Measurements from ENCODE around the gene IQGAP2. TPM values are rescaled to one million over a fixed set of nuclear protein-coding genes. Genes with fewer than 3 reads are reported as not detected.

Gene IQGAP2
- total and polyA plus RNA-seq, 2 donors (not counting 1 experiment from before 2014, with no cell fraction given), result 8.1 to 15.0 TPM

GRCh38 chr5:76439929-76440328 is 36.8 kb downstream of the IQGAP2 start:
- DNase-seq (no peak), ATAC-seq (ENCODE audit: low read depth) (no peak)
- no peaks in the 10 kb centered on the region for H3K4me1 ChIP-seq (ENCODE audit: control insufficient read depth in 2 of 2, insufficient read depth in 2 of 2, low read length in 2 of 2)
- no peak for TF ChIP-seq EZH2 (IDR thresholded peaks at IDR 0.05; ENCODE audit: borderline replicate concordance, insufficient read depth, low read depth, low read length, poor library complexity, severe bottlenecking)
- no peak for TF ChIP-seq CTCF (IDR thresholded peaks at IDR 0.05)
- H3K36me3 ChIP-seq (replicated peaks in 1 of 2; ENCODE audit: control extremely low read depth in 1 of 2, control insufficient read depth in 1 of 2, extremely low read depth in 1 of 2, insufficient read depth in 2 of 2, low read length in 1 of 2), result no peaks in the 10 kb centered on the region
- Mint-ChIP-seq H3K9me3 (ENCODE audit: insufficient read depth) (peaks cover 5% of the 10 kb centered on the region), H3K27me3 (no peaks in the 10 kb centered on the region), H3K27ac (no peak overlapping the region), H3K4me1 (no peaks in the 10 kb centered on the region), H3K4me3 (no peak overlapping the region)
- H4K20me1 ChIP-seq (ENCODE audit: control insufficient read depth, insufficient read depth, low read length, poor library complexity, severe bottlenecking), result no peaks in the 10 kb centered on the region
- intact Hi-C loops (cut with micrococcal nuclease), result no loop called here
- H3K9me3 ChIP-seq (ENCODE audit: control extremely low read depth in 1 of 3, control insufficient read depth in 2 of 3, insufficient read depth in 1 of 3, low read length in 2 of 3), result peaks cover 3 to 15% (median 8%) of the 10 kb centered on the region in 3 donors
- no peak overlapping the region for H3K9ac ChIP-seq (ENCODE audit: low read length)
- H3K4me3 ChIP-seq (ENCODE audit: control extremely low read depth in 1 of 5, extremely low read depth in 1 of 5, insufficient read depth in 1 of 5, low read depth in 2 of 5, low read length in 4 of 5), result no peak overlapping the region
- no peaks in the 10 kb centered on the region for H3K27me3 ChIP-seq (replicated peaks in 1 of 4; ENCODE audit: control extremely low read depth in 1 of 4, control insufficient read depth in 3 of 4, insufficient read depth in 4 of 4, low read length in 3 of 4)
- H3K79me2 ChIP-seq (ENCODE audit: control insufficient read depth, insufficient read depth, low read length), result peaks cover 26% of the 10 kb centered on the region
- ChIA-PET POLR2A (no interaction called here), CTCF (no interaction called here)
- no peak overlapping the region for H3K4me2 ChIP-seq (replicated peaks; ENCODE audit: low read depth, low read length, poor library complexity, severe bottlenecking)
- H3K27ac ChIP-seq (ENCODE audit: low read length in 2 of 2), result no peak overlapping the region
- no peak overlapping the region for H2AFZ ChIP-seq (ENCODE audit: insufficient read depth, low read depth, low read length, poor library complexity, severe bottlenecking)

- H3K4me1 Mint-ChIP-seq, result no peaks in the 10 kb centered on the region
- WGBS (ENCODE audit: insufficient coverage), result no CpG with 5 or more reads among the region's 6 CpGs
- Histone ChIP-seq H3K9ac (ENCODE audit: low read length) (no peak overlapping the region), H4K20me1 (ENCODE audit: control insufficient read depth, insufficient read depth, low read length, poor library complexity, severe bottlenecking) (no peaks in the 10 kb centered on the region), H3K9me3 (ENCODE audit: control extremely low read depth in 1 of 3, control insufficient read depth in 2 of 3, insufficient read depth in 1 of 3, low read length in 2 of 3) (peaks cover 3 to 15% (median 8%) of the 10 kb centered on the region in 3 donors), H3K4me2 (replicated peaks; ENCODE audit: low read depth, low read length, poor library complexity, severe bottlenecking) (no peak overlapping the region), H3K36me3 (replicated peaks in 1 of 2; ENCODE audit: control extremely low read depth in 1 of 2, control insufficient read depth in 1 of 2, extremely low read depth in 1 of 2, insufficient read depth in 2 of 2, low read length in 1 of 2) (no peaks in the 10 kb centered on the region), H3K27me3 (replicated peaks in 1 of 4; ENCODE audit: control extremely low read depth in 1 of 4, control insufficient read depth in 3 of 4, insufficient read depth in 4 of 4, low read length in 3 of 4) (no peaks in the 10 kb centered on the region), H2AFZ (ENCODE audit: insufficient read depth, low read depth, low read length, poor library complexity, severe bottlenecking) (no peak overlapping the region), H3K4me3 (ENCODE audit: control extremely low read depth in 1 of 5, extremely low read depth in 1 of 5, insufficient read depth in 1 of 5, low read depth in 2 of 5, low read length in 4 of 5) (no peak overlapping the region), H3K4me1 (ENCODE audit: control insufficient read depth in 2 of 2, insufficient read depth in 2 of 2, low read length in 2 of 2) (no peaks in the 10 kb centered on the region), H3K27ac (ENCODE audit: low read length in 2 of 2) (no peak overlapping the region), H3K79me2 (ENCODE audit: control insufficient read depth, insufficient read depth, low read length) (peaks cover 26% of the 10 kb centered on the region)
- ATAC-seq (ENCODE audit: low read depth), result no peak
- no peak overlapping the region for H3K4me3 Mint-ChIP-seq
- no peak for TF ChIP-seq EZH2 (IDR thresholded peaks at IDR 0.05; ENCODE audit: borderline replicate concordance, insufficient read depth, low read depth, low read length, poor library complexity, severe bottlenecking)
- no peak for TF ChIP-seq CTCF (IDR thresholded peaks at IDR 0.05)
- intact Hi-C loops (cut with micrococcal nuclease), result no loop called here
- no peak overlapping the region for H3K27ac Mint-ChIP-seq
- H3K9me3 Mint-ChIP-seq (ENCODE audit: insufficient read depth), result peaks cover 4% of the 10 kb centered on the region
- no peaks in the 10 kb centered on the region for H3K27me3 Mint-ChIP-seq
- ChIA-PET POLR2A (no interaction called here), CTCF (no interaction called here)
- no peak for DNase-seq
Observed at GRCh38 chr5:76441101-76441500, 38.0 kb downstream of the IQGAP2 start.
